NB4 (cell line): ENCODE results near the gene LTBP2.

Experiments used
- DNase-seq: peaks from one replicate; pipeline ENCODE4 v3.0.0; 2010; ENCODE audit warnings: low read depth
- H3K4me3 ChIP-seq: one replicate; pipeline ENCODE4 v1.5.1; 2011; ENCODE audit warnings: mild to moderate bottlenecking, low read depth, low read length, moderate library complexity
- MYC ChIP-seq: IDR thresholded peaks from 2 replicates; pipeline ENCODE4 v1.6.1; 2011; ENCODE audit warnings: low read depth, low read length
- POLR2A ChIP-seq: IDR thresholded peaks from 2 replicates; pipeline ENCODE4 v1.6.1; 2011; ENCODE audit warnings: mild to moderate bottlenecking; ENCODE audit not compliant: insufficient read length; ENCODE audit errors: extremely low read depth
- TF ChIP-seq, protein P1 (sequence below): IDR thresholded peaks from one replicate; pipeline ENCODE4 v1.5.1; 2012; ENCODE audit warnings: low read depth, low read length
- TF ChIP-seq, protein P2 (sequence below): IDR thresholded peaks from 2 replicates; pipeline ENCODE4 v1.6.1; 2011; ENCODE audit warnings: low read depth, low read length

The LTBP2 gene

DNA sequence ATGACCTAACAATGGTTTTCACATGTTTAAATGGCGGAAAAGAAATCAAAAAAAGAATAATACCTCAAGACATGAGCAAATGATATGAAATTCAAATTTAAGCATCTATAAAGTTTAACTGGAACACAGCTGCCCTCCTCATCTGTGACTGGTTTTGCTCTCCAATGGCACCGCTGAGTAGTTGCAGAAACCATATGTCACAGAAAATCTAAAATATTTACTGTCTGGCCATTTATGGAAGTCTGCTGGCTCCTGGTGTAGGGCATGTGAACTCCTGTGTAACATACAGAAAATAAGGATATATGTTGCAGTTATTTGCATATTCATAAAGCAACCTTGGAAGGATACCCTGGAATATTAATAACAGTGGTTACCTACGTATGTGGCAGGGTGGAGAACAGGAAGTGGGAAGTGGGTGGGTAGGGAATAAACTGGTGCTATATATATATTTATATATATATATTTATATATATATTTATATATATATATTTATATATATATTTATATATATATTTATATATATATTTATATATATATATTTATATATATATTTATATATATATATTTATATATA, 48.4 kb downstream of the LTBP2 start:
- DNase-seq, result no peak
- TF ChIP-seq MYC, result no peak
- TF ChIP-seq, protein P1, sequence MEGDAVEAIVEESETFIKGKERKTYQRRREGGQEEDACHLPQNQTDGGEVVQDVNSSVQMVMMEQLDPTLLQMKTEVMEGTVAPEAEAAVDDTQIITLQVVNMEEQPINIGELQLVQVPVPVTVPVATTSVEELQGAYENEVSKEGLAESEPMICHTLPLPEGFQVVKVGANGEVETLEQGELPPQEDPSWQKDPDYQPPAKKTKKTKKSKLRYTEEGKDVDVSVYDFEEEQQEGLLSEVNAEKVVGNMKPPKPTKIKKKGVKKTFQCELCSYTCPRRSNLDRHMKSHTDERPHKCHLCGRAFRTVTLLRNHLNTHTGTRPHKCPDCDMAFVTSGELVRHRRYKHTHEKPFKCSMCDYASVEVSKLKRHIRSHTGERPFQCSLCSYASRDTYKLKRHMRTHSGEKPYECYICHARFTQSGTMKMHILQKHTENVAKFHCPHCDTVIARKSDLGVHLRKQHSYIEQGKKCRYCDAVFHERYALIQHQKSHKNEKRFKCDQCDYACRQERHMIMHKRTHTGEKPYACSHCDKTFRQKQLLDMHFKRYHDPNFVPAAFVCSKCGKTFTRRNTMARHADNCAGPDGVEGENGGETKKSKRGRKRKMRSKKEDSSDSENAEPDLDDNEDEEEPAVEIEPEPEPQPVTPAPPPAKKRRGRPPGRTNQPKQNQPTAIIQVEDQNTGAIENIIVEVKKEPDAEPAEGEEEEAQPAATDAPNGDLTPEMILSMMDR, result no peak
- TF ChIP-seq POLR2A, result no peak
- TF ChIP-seq, protein P2, sequence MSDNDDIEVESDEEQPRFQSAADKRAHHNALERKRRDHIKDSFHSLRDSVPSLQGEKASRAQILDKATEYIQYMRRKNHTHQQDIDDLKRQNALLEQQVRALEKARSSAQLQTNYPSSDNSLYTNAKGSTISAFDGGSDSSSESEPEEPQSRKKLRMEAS, result no peak
- no peak overlapping the region for H3K4me3 ChIP-seq

DNA sequence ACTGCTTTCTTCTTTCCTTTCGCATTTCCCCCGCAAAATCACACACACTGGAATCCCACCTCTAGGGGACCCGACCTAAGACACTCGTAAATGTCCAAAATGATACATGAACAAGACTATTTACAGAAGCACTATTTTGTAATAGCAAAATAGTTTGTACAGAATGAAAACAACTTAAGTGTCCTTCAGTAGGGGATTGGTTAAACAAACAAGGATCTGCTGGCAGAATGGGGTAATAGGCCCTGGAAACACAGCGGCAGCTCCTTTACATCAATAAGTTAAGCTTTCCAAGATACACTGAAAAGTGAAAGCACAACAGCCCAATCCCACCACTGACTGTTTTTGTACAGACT, 48.8 kb downstream of the LTBP2 start:
- DNase-seq, result no peak
- TF ChIP-seq, protein P1, result no peak
- TF ChIP-seq POLR2A, result no peak
- TF ChIP-seq, protein P2, result no peak
- H3K4me3 ChIP-seq, result no peak overlapping the region

DNA sequence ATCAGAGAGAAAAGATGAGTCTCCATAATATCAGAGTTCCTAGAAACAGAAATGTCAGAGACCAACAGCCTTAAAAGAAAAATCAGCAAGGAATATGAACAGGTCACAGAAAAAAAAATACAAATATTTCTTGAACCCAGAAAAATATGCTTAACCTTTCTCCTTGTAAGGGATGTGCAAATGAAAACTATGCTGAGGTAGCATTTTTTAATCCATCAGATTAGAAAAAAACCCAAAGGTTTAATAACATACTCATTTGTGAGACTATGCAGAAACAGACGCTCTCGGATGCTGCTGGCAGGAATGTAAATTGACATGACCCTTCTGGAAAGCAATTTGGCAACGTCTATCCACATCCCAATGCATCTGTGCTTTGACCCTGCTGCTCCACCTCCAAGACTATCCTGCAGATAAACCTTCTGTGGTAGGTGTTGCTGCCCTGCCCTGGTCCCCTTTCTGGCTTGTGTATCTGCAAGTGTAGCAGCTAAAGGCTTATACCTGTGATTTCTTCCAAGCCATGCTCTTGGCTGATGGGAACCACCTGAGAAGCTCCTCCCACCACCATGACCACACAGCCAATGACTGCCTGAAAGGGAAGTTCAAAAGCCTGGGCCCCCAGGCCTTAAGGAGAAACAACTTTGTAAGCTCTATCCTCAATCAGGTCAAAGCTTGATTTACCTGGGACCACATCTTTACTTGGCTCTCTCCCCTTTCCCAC, 49.4 kb downstream of the LTBP2 start:
- no peak overlapping the region for H3K4me3 ChIP-seq
- TF ChIP-seq, protein P2, result no peak
- TF ChIP-seq, protein P1, result no peak
- TF ChIP-seq POLR2A (no peak), MYC (no peak)
- DNase-seq, result no peak

DNA sequence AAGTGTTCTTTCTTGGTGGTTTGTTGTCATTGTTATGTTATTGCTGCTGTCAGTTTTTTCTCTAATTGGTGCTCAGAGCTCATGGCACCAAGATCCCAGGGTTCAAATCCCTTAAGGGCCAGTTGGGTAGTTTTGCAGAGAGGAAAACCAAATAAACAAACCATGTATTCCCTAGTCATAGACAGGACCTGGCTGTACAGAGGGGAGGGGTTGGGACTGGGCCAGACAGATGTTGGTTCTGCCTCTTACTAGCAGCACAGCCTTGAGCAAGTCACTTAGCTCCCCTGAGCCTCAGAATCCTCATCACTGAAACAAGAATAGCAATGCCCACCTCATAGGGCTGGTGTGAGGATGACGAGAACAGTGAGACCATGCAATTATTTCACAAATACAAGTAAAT, 53.4 kb downstream of the LTBP2 start:
- DNase-seq, result no peak
- no peak overlapping the region for H3K4me3 ChIP-seq
- TF ChIP-seq MYC, result no peak
- TF ChIP-seq, protein P1, result no peak
- TF ChIP-seq, protein P2, result no peak
- no peak for TF ChIP-seq POLR2A

DNA sequence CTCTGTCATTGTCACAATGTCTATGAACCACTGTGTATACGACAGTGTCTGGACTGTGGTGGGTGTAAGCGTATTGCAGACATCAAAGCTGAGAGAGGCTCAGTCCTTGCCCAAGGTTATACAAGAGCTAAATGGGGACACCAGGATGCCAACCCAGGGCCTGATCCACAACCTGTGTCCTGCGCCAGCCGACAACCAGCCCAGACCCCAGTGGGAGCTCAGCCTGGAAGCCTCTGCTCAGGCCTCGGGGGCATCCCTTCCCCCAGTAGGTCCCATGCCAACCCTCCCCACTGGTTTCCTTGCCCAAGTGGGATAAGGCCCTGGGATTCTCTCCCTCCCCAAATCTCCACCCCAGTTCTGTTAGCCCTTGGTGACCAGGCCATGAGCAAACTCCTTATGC, 54.3 kb downstream of the LTBP2 start:
- DNase-seq, result no peak
- H3K4me3 ChIP-seq, result no peak overlapping the region
- TF ChIP-seq, protein P2, result no peak

DNA sequence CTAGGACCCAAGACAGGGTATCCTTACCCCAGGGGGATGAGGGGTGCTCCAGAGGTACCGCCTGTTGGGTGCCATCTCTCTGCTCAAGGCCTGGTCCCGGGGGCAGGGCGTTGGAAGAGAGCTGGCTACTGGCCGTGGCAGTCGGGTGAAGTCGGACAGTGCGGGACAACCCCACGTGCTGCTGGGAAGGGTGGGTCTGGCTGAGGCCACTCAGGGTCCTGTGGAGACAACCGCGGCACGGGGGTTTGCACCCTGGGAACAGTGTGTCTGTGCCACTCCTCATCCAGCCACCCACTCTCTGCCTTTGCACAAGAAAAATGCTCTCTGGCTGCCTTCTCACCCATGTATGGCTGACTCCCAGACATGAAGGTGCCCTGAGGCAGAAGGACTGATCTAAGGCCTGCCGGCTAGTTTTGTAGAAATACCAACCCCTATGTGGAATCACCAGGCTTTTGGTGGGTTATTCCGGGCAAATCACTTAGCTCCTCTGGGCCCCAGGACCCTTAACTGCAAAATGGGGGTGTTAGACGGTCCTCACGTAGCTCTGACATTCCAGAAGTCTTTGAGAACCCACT, 56.5 kb downstream of the LTBP2 start:
- no peak for DNase-seq

More for the DNA sequence above, 56.5 kb downstream of the LTBP2 start:
- TF ChIP-seq MYC (no peak), POLR2A (no peak)
- TF ChIP-seq, protein P2, result no peak
- TF ChIP-seq, protein P1, result no peak
- H3K4me3 ChIP-seq, result no peak overlapping the region
